Caki2 (cell line): Measurements from ENCODE around the gene RETREG3. TPM values are rescaled to one million over a fixed set of nuclear protein-coding genes. Genes with fewer than 3 reads are reported as not detected.

ENCODE experiments used
- DNase-seq: peaks from one replicate; pipeline ENCODE4 v3.0.0-alpha.2; 2015; ENCODE audit warnings: low read depth
- in situ Hi-C: cut with HindIII; loops from 2 replicates; pipeline ENCODE4 v1.10.0; 2016; ENCODE audit warnings: low sequenced_read_pairs, low pct_unique_long_range_greater_than_20kb, mixed read lengths
- total RNA-seq: library from RNA; depleted of rRNA; stranded (reverse); fragments of >200 nt; shearing (Covaris generic); gene quantifications from 2 replicates; pipeline ENCODE4 v1.2.3, GENCODE V29; 2014; ENCODE audit warnings: low replicate concordance

RETREG3 gene
- total RNA-seq, 1 experiment from 2014 or later = 90.2 TPM

DNA sequence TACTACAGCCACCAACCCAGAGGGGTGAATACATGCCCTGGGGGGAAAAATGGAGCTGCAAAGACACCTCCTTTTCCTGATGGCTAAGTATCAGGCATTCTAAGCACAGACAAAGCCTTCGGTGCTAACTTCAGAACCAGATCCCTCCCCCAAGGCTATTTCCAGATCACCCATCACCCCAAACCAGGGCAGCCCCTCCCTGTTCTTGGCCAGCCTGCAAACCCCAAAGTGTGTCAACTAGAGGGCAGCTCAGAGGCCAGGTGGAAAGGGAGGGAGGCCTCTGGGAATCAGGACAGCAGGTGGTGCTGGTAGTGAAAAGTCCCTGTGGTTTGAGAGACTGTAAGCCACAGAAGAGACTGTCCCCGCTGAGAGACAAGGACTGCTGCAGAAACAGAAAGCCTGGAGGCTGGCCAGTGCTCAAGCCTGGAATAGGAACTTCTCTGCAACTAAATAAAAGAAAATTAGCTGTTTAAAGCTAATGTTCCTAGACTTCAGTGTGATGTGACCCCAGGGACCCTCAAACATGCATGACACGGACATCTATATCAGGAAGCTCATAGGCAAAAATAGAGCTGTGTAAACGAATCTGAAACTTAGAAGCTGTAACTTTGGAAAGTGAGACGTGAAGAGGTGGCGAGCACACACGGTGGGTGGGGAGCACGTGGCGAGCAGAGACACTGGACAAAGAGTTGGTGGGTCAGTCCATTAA, 9.4 kb upstream of the RETREG3 start:
- DNase-seq = peak; percentile 59
- in situ Hi-C loops = loop anchor here (25.0 kb wide), 1 partner anchor 119 kb away; the partner anchor contains the start of gene EZH1

DNA sequence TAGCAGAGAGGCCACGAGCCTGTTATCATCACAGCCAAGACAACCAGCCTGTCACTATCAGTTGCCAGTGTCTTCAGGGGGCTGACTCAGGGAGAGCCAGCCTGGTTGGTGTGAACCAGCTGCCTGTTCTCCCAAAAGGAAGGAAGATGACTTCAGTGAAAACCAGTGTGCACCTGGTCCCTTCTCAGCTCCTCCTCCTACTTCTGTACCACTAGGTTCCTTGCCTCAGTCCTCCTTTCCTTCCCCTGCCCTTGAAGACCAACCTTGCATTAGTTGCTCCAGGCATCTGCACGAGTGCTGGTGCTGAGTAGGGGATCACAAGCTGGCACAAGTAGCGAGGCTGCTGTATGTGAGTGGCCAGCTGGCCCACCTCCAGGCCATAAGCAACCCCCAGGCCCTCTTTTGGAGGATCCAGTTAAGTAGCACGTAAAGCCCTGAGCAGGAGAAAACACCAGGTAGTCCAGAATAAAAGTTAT, 8.8 kb upstream of the RETREG3 start:
- DNase-seq = no peak
- in situ Hi-C loops = loop anchor here (25.0 kb wide), 1 partner anchor 119 kb away; the partner anchor contains the start of gene EZH1

DNA sequence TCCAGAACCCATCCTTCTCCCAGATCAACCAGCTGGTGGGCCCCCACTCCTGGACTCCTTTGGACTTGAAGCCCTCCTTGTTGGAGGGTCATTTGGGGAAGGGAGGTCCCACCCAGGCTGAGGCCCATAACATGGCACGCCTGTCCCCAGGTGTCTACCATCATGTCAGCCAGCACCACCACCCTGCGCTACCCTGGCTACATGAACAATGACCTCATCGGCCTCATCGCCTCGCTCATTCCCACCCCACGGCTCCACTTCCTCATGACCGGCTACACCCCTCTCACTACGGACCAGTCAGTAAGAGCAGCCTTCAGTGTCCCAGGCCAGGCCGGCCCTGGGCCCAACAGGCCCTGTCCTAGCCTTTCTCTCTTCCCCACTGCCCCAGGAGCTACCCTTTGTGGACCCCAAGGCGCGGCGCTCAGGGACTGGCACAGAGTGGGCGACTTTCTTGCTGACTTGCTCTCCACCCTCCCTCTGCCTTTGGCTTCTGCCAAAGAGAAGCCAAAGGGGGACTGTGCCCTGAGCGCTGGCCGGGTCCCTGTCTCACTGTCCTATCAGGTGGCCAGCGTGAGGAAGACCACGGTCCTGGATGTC, 4.6 kb upstream of the RETREG3 start:
- no peak for DNase-seq
- in situ Hi-C loops = loop anchor here (25.0 kb wide), 1 partner anchor 124 kb away; the partner anchor contains the start of gene EZH1

DNA sequence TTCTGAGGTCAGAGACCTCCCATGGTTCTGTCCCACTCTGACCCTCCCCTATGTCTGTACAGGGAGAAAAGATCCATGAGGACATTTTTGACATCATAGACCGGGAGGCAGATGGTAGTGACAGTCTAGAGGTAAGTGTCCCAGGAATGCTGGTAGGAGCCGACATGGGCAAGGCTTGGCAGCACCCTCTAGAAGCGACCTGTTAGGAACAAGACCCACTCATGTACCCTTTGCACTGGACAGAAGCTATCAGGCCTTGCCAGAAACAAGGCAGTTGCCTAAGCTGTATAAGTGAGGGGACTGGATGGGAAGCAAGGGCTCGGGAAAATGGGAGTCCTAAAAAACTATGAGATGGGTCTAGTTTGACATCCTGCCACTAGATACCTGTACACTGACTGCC, 2.8 kb upstream of the RETREG3 start:
- in situ Hi-C loops = loop anchor here (25.0 kb wide), 1 partner anchor 125 kb away; the partner anchor contains the start of gene EZH1
- no peak for DNase-seq

DNA sequence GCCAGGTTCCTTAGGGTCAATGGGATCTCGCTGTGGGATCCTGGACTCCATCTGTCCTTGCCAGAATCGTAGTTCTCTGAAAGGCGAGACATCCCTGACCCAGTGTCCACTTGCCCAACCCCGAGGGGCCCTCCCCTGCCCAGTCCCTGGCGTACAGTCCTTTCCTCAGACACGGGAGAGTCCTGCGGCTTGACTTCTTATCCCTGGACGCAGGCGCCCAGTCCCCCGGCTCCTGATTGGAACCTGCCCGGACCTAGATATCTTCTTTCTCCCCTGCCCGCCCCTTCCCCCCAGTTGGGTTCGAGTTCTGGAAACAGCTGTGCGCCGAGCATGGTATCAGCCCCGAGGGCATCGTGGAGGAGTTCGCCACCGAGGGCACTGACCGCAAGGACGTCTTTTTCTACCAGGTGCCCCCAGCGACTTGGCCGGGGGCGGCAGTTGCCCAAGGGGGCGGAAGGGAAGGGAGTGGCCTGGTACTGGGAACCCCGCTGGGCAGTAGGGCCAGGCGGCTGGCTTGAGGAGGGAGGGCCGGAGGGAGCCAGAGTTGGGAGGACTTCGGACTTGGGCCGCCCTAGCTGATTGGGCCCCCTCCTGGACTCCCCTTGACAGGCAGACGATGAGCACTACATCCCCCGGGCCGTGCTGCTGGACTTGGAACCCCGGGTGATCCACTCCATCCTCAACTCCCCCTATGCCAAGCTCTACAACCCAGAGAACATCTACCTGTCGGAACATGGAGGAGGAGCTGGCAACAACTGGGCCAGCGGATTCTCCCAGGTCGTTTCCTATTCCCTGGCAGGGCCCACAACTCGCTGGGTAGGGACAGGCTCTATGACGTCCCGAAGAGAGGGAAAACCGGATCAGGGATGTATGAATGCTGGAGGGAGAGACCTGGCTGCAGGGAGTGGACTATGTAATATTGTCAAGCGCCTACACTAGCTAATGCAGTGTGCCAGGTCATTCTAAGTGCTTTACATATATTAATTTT, 934 bp upstream of the RETREG3 start:
- DNase-seq = peak; percentile 12
- in situ Hi-C loops = loop anchor here (10.0 to 25.0 kb wide), 2 partner anchors 55 to 127 kb away; partner anchors contain the start of gene EZH1

DNA sequence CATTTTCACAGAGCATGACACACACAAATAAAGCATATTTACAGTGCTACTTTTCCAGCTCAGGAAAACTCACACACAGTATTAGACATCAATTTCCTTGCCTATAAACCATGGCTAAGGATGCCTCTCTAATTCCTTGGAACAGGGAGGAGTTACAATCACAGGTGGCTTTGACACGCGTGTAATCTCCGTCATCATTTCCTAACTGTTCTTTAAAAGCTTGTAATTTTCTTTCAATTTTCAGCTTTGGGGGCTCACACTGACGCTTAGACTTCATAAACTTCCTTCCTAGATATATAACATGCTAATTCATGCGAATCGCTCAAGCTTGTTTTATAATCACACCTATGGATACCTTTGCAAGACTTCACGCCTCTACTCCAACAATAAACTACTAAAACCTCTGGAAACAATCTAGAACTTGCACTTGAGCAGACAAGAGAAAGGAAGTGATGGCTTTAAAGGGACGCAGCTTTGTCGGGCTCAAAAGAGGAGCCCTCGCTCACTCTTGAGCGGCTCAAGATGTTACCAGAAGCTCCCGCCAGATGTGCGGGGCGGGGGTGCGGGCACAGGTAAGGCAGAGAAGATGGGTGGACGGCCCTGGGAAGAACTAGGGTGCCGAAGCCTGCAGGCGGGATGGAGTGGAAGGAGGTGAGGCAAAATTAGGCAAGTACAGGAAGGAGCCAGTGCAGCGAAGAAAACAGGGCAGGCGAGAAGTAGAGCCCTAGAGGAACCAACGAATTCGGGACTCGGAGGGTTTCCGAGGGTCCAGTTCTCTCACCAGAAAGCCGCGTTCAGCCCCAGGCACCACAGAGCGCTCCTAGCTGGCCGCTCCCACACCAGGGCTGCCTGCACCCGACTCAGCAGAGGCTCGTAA, 631 bp downstream of the RETREG3 start:
- in situ Hi-C loops = loop anchor here (10.0 to 25.0 kb wide), 2 partner anchors 56 to 129 kb away; partner anchors contain the start of gene EZH1
- no peak for DNase-seq

DNA sequence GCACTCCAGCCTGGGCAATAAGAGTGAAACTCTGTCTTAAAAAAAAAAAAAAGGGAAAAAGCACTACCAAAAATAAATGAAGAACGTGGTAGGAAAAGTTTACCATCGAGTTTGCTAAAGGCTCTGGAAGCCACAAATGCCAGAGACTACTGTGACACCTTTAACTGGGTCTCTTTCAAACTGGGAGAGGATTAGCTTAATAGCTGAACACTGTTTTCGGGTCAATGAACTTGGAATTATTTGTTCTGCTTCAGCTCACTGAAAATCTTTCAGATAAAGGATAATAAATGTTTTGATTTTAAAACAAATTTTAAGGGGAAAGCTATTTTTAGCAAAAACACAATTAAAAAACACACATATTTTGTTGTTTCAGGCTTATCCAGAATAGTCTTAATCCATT, 1.4 kb downstream of the RETREG3 start:
- DNase-seq = no peak
- in situ Hi-C loops = loop anchor here (10.0 to 25.0 kb wide), 2 partner anchors 57 to 130 kb away; partner anchors contain the start of gene EZH1

DNA sequence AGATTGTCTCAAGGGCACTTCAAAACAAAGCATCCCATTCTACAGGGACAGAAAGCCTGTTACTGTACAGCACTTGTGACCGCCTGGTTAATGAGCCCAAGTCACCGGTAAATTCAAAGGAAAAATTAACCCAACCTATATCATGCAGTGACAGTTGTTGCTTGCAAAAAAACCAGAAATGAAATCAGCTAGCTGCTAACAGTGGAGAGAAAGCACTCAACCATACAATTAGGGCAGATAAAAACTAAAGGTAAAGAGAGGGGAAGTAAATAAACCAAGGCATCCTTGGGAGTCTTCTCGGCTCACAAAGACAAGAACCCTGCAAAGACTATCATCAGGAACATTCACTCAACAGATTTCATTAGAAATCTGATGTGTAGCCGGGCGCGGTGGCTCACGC, 5.9 kb downstream of the RETREG3 start:
- no peak for DNase-seq
- in situ Hi-C loops = loop anchor here (10.0 to 25.0 kb wide), 2 partner anchors 61 to 134 kb away; partner anchors contain the start of gene EZH1

DNA sequence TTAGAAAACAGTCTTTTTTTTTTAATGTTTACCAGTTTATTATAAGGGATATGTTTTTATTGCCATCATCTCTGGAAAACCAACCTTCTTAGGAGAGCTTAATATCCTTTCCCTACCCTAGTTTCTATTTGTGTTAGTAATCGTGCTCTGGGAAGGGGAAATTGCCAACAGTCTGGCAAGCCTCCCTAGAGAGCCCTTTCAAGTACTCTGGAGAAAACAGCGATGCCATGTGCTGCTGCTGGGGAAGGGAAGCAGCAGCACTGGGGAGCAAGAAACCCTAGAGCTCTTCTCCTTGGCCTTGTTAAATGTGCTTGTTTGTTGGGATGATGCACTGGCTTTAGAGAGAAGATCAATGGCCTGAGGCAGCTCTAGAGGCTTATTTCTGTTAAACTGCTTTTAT, 10.3 kb downstream of the RETREG3 start:
- DNase-seq = no peak
- in situ Hi-C loops = no loop called here

DNA sequence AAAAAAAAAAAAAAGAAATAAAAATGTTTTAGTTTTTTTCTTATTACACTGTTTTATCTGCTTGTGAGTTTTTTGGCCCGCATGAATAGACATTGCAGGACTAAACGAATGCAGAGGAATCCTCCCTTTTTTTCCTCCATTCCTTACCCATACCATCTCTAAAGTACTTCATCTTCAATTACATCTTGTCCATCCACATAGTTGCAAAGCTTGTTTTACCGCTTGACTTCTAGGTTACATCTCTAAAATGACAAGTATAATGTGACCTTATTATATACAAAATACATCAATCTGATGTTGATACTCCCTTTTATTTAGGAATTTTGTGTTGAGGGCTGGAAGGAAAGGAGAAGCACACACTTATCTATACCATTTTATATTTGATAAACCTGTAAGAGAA, 12.8 kb downstream of the RETREG3 start:
- in situ Hi-C loops = no loop called here

DNA sequence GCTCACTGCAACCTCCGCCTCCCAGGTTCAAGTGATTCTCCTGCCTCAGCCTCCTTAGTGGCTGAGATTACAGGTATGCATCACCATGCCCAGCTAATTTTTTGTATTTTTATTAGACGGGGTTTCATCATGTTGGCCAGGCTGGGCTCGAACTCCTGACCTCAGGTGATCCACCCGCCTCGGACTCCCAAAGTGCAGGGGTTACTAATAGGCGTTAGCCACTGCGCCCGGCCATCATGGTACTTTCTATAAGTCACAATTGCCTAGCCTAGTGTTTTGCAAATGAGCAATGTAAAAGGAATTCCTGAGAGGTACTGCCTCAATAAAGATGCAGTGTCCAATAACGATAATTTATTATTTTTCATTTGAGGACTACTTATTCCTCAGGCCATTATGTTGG, 17.8 kb downstream of the RETREG3 start:
- DNase-seq = no peak

More for the DNA sequence above, 12.8 kb downstream of the RETREG3 start:
- no peak for DNase-seq

DNA sequence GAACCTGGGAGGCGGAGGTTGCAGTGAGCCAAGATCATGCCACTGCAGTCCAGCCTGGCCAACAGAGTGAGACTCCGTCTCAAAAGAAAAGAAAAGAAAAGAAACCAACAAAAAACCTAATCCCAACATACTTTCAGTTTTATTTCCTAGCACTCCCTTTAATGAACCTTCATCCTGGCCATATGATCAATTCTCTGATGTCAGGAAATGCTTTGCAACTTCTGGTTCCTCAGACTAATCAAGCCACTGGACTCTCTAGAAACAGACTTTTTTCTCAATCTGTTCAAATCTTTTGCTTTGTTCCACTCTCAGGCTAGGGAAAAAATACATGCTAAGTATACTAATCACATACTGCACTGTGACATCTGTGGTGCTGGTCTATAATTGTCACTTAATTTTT, 18.3 kb downstream of the RETREG3 start:
- DNase-seq = no peak
- in situ Hi-C loops = no loop called here

More for the DNA sequence above, 17.8 kb downstream of the RETREG3 start:
- in situ Hi-C loops = no loop called here

DNA sequence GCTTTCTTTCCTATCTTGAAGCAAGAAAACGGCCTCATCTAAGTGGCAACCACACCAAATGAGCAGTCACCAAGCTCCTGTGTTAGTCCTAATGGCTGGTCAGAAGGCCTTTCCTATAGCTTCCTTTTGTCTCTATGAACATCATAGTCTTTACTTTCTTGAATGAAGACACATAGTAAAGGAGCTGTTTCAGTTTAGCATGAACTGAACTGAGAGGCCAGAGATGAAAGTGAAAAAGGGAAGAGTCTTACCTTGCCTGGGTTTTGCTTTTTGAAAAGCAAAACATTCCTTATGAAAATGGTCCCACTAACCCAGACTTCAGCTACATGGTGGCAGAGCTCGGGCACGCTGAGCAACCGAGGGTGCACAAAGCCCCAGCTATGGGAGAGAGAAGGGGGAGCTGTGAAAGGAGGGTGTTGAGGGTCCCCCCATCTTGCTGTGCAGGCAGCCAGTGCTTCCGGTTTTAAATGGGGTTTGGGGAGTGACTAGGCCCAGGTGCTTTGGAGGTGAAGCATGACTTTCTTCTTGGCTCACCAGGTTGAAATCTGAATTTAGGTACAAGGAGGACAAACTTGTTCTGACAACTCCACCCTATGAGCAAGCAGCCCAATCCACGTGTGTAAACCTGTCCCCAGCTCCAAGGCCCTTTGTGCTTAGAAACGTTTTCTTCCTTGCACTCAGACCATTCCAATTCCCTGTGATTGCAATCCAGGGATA, 22.5 kb downstream of the RETREG3 start:
- no peak for DNase-seq
- in situ Hi-C loops = no loop called here

DNA sequence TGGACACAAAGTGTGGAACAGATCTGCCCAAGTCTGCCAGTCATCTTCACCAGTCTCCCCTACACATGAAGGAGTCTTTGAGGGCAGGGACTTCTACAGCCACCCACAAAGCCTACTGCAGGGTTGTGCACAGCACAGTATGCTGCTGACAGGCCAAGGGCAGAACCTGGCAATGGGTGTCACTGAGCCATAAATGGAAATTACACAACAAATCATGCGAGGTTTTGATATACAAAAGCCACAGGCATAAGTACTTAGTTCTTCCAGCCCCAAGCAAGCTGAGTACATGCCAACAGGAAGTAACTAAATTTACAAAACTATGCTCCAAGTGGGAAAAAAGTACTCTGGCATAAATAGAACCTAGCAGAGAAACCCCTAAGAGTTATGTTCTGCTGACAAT, 23.8 kb downstream of the RETREG3 start:
- in situ Hi-C loops = no loop called here

DNA sequence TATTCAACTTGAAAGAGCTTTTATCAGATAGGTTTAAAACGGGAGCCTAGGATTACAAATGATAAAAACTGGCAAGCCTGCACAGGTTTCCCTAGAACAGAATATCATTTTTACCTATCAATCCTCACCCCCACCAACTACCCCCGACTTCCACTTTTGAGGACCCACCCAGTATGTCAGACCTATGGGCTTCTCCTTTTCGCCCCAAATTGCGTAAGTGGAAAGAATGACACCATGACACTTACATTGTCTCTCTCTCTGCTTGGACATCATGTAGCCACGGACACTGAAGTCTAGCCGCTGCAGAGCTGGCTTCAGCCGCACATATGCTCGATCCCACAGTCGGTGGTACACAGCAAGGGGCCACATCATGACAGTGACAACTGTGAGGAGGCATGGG, 24.3 kb downstream of the RETREG3 start:
- in situ Hi-C loops = no loop called here
- no peak for DNase-seq

More for the DNA sequence above, 23.8 kb downstream of the RETREG3 start:
- no peak for DNase-seq

DNA sequence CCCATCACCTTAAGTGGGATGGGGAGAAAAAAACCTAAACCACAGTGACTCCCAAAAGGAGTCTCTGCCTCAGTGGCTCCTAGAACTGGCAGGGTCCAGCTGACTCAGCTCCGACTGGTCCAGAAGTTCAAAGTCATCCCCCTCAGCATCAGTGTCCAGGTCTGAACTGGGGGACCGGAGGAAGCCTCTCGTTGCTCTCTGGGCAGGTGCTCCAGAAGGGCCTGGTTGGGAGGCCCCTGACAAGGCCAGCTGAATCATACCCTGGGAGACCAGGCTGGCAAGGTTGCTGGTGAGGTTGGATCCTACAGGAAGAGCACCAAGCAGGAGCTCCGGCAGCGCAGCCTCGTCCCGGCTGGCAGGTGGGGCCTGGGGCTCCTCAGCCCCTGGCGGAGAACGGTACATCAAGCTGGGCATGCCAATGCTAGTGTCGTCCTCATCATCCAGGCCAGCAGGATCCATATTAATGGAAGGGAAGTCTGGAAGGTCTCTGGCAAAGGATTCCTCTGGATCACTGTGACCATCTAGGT, 27.4 kb downstream of the RETREG3 start:
- DNase-seq = no peak
- in situ Hi-C loops = no loop called here
